Liver (tissue), 2 donors: ENCODE measurements around the gene FAM13C.

Source experiments
- TF ChIP-seq, protein P1 (sequence below): IDR thresholded peaks from 2 replicates; pipeline ENCODE4 v1.6.1; 2016; ENCODE audit warnings: antibody characterized with exemption
- TF ChIP-seq, protein P2 (sequence below): fragments of 150-350 bp; IDR thresholded peaks from 2 replicates; pipeline ENCODE4 v1.5.1; 2017; ENCODE audit warnings: improper control_type of control experiment, low read depth, low read length; ENCODE audit not compliant: missing input control
- donor health status: healthy.

DNA sequence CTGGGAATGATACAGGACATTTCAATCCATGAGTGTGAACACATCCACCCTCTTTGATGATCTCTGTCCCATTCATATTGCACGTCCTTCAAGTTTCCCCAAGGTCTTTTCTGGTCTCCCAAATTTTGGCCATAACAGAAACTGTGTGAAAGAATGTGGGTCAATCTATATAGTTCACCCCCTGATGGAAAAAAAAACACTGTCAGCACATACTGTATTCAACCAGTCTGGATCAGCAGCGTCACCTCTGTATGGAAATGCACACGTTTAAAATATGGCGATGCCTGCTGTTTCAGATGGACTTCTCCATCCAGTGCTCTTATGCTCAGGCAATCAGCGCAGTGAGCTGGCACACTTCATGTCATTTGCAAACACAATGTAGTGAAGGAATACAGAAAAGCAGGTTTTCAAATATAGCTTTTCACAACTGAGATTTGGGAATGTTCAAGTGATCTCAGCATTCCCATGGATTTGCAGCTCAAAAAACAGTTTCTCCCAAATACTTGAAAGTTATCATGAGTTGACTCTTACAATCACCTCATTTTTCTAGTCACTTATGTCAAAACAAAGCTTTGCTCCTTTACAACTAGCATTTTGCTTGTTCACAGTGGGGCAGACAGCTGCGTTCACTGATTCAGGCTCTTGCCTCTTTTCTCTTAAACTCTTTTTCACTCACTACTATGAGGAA, 61.1 kb downstream of the FAM13C start:
- TF ChIP-seq, protein P1, sequence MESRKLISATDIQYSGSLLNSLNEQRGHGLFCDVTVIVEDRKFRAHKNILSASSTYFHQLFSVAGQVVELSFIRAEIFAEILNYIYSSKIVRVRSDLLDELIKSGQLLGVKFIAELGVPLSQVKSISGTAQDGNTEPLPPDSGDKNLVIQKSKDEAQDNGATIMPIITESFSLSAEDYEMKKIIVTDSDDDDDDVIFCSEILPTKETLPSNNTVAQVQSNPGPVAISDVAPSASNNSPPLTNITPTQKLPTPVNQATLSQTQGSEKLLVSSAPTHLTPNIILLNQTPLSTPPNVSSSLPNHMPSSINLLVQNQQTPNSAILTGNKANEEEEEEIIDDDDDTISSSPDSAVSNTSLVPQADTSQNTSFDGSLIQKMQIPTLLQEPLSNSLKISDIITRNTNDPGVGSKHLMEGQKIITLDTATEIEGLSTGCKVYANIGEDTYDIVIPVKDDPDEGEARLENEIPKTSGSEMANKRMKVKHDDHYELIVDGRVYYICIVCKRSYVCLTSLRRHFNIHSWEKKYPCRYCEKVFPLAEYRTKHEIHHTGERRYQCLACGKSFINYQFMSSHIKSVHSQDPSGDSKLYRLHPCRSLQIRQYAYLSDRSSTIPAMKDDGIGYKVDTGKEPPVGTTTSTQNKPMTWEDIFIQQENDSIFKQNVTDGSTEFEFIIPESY, result no peak
- TF ChIP-seq, protein P2, sequence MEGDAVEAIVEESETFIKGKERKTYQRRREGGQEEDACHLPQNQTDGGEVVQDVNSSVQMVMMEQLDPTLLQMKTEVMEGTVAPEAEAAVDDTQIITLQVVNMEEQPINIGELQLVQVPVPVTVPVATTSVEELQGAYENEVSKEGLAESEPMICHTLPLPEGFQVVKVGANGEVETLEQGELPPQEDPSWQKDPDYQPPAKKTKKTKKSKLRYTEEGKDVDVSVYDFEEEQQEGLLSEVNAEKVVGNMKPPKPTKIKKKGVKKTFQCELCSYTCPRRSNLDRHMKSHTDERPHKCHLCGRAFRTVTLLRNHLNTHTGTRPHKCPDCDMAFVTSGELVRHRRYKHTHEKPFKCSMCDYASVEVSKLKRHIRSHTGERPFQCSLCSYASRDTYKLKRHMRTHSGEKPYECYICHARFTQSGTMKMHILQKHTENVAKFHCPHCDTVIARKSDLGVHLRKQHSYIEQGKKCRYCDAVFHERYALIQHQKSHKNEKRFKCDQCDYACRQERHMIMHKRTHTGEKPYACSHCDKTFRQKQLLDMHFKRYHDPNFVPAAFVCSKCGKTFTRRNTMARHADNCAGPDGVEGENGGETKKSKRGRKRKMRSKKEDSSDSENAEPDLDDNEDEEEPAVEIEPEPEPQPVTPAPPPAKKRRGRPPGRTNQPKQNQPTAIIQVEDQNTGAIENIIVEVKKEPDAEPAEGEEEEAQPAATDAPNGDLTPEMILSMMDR, result no peak
